AG09319 (cell line): ENCODE data around the gene RAB5B.

Experiments used
- DNase-seq: peaks from one replicate; pipeline ENCODE4 v3.0.0-alpha.2; 2010; ENCODE audit warnings: low read depth; ENCODE audit errors: extremely low read depth
- TF ChIP-seq, protein P1 (sequence below): IDR thresholded peaks from 2 replicates; pipeline ENCODE4 v1.5.1; 2011; ENCODE audit warnings: low read depth, mild to moderate bottlenecking, inconsistent platforms, low read length, moderate library complexity

RAB5B gene

DNA sequence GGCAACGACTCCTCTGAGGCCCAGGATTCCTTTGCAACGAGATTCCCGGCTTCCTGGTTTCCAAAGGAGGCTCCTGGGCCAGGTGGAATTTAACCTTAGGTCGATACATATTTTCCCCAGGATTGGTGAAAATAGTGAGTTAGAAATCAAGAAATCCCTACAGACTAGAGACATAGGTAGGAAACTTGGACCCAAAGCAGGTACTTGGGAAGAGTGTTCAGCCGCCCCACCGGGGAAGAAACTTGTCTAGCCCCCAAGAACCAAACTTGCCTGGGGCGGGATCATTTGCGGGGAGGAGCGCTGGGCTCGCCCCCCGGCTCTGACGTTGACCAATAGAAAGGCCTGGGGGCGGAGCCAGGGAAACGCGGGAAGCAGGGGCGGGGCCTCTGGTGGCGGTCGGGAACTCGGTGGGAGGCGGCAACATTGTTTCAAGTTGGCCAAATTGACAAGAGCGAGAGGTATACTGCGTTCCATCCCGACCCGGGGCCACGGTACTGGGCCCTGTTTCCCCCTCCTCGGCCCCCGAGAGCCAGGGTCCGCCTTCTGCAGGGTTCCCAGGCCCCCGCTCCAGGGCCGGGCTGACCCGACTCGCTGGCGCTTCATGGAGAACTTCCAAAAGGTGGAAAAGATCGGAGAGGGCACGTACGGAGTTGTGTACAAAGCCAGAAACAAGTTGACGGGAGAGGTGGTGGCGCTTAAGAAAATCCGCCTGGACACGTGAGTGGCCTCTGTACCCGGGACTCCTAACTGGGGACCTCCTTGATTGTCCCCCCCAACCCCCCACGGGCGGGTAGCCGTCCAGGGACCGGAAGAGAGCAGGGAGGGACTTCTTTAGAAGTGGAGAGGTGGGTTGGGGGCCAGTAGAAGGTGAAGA lies 7.2 kb upstream of the RAB5B start, which contains the start of gene CDK2:
Gene CDK2, plus strand, starts transcription at position 423 of the 874 bp plus-strand sequence. Its CDS starts 179 bp downstream, at position 602.
- TF ChIP-seq, protein P1, sequence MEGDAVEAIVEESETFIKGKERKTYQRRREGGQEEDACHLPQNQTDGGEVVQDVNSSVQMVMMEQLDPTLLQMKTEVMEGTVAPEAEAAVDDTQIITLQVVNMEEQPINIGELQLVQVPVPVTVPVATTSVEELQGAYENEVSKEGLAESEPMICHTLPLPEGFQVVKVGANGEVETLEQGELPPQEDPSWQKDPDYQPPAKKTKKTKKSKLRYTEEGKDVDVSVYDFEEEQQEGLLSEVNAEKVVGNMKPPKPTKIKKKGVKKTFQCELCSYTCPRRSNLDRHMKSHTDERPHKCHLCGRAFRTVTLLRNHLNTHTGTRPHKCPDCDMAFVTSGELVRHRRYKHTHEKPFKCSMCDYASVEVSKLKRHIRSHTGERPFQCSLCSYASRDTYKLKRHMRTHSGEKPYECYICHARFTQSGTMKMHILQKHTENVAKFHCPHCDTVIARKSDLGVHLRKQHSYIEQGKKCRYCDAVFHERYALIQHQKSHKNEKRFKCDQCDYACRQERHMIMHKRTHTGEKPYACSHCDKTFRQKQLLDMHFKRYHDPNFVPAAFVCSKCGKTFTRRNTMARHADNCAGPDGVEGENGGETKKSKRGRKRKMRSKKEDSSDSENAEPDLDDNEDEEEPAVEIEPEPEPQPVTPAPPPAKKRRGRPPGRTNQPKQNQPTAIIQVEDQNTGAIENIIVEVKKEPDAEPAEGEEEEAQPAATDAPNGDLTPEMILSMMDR, result no peak
- DNase-seq, result peak; percentile 31

DNA sequence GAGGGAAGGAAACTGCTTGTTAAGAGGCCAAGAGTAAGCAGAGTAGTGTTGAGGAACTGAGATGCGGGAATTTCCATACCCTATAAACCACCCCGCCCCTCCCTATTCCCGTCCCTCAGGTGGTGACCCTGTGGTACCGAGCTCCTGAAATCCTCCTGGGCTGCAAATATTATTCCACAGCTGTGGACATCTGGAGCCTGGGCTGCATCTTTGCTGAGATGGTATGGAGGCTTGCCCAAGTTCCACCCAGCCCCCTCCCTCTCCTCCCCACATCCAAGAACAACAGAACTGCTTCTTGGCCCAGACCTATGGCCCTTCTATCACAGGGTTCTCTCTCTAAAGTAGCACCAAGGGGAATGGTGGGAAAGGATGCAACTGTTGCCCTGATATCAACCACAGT lies 4.5 kb upstream of the RAB5B start:
- DNase-seq, result no peak

DNA sequence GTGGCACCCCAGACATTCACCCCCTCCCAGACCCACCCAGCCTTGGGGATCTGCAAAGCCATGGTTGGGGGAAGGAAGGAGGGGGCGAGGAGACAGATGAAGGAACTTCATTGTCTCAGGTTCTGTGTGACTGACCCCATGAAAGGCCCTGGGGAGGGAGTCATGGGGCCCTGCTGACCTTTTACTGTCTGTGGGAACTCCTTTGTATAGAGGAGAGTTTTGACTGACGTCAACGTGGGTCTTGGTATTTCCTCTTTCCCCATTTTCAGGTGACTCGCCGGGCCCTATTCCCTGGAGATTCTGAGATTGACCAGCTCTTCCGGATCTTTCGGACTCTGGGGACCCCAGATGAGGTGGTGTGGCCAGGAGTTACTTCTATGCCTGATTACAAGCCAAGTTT lies 3.1 kb upstream of the RAB5B start:
- no peak for DNase-seq
- TF ChIP-seq, protein P1, result no peak

More for the DNA sequence above, 4.5 kb upstream of the RAB5B start:
- TF ChIP-seq, protein P1, result no peak

DNA sequence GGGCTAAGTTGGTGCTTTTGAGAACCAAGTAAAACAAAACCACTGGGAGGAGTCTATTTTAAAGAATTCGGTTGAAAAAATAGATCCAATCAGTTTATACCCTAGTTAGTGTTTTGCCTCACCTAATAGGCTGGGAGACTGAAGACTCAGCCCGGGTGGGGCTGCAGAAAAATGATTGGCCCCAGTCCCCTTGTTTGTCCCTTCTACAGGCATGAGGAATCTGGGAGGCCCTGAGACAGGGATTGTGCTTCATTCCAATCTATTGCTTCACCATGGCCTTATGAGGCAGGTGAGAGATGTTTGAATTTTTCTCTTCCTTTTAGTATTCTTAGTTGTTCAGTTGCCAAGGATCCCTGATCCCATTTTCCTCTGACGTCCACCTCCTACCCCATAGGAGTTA lies 1.8 kb upstream of the RAB5B start:
- DNase-seq, result no peak
- TF ChIP-seq, protein P1, result no peak

DNA sequence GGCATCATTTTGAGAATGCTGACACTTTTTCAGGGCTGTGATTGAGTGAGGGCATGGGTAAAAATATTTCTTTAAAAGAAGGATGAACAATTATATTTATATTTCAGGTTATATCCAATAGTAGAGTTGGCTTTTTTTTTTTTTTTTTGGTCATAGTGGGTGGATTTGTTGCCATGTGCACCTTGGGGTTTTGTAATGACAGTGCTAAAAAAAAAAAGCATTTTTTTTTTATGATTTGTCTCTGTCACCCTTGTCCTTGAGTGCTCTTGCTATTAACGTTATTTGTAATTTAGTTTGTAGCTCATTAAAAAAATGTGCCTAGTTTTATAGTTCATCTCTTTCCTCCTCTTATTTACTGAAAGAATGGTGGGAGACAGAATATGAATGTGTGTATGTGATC lies 1.4 kb upstream of the RAB5B start:
- TF ChIP-seq, protein P1, result no peak
- no peak for DNase-seq

DNA sequence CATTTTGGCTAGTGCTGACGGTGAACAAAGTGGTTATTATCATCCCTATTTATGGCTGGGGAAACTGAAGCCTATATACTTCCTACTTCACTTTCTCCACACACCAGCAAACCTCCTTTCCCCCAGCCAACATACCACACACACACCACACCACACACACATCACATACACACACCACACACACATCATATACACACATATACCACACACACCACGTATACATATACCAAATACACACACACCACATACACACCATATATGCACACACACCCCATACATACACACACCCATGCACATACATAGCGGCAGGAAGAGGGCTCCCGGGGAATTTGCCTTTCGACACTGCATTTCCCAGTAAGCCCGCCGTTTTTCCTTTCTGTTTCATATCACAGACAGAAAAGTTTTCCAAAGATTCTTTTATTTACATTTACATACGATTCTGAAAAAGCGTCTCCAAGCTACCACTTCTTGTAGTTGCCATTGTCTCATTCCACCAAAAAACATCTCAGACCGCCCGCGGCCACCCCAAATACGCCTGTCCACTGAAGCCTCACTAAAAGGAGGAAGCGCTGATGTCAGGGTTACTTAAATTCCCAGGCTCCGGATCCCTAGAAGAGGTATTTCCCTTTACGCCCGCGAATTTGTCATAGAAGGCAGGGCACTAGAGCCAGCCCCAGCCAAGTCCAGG lies 823 bp upstream of the RAB5B start:
- DNase-seq, result no peak
- TF ChIP-seq, protein P1, result no peak

DNA sequence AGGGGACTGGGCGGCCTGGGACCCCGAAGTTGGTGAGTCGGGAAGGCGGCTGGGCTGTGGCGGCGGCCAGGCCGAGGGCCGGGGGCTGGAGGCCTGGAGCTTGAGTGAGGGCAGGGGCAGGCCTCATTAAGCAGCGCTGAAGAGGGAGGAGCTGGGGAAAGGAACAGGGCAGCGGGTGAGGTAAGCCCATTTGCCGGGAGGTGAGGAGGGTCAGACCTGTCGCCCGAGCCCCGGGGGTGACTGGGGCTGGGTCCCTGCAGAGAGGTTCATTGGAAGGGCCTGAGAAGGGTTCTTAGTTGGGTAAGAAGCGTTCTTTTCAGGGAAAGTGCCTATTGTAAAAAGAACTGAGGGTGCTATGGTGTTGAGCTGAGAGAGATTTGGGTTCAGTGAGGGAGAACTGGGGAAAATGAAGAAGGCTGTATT lies 441 bp downstream of the RAB5B start:
- TF ChIP-seq, protein P1, result no peak
- no peak for DNase-seq
